ENCODE measurements around the gene TXNL1.

GRCh38 chr18:56550121-56550520 lies 88.3 kb downstream of the TXNL1 start:
- no peak for TF ChIP-seq POLR2A (IDR thresholded peaks at IDR 0.05)
- no peak for TF ChIP-seq CTCF (IDR thresholded peaks at IDR 0.05 in 4 of 5, conservative IDR thresholded peaks at IDR 0.05 in 1 of 5)

All from gastrocnemius medialis (tissue), 4 donors.